NCI-H2171 (cell line): ENCODE data around the gene GRIN2C.

Experiments used
- DNase-seq: peaks from one replicate; lab custom pipeline; 2025; lab: John Stamatoyannopoulos, UW

GRIN2C gene

DNA sequence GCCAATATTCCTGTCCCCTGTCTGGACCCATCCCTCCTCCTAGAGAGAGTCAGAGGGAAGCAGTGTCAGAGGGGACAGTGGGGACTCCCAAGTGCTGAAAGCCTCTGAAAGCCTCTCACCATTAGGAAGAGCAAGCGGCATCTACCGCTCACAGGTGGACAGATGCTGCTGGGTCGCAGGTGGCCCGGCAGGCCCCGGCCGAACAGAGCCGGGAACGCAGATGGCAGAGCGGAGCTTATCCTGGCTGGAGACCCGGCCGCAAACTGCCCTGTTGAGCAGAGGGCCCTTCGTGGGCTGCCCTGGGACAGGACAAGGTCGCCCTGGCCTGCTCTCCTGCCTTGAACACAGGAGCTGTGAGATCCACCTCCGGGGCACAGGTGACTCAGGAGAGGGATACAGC, 60.6 kb downstream of the GRIN2C start:
- no peak for DNase-seq

DNA sequence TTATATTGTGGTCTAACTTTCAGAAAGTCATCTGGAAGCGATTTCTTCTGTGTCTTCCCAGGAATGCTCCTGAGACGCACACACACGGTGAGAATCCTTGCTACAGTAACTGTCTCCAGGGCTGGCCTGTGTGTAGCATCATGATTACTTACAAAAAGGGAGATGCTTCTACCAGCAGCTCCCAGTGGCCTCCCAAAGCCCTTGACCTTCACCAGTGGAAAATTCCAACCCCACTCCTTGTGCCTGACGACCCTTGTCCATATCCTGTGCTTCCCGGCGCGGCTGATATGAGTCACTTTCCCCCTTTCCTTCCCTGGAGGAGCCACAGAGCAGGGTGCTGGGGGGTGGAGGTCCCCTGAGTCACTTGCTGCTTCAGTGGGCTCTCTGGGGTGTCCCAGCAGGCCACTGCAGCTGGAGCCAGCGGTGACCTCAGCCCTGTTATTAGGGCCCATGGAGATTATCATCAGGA, 61.4 kb downstream of the GRIN2C start:
- DNase-seq = no peak

DNA sequence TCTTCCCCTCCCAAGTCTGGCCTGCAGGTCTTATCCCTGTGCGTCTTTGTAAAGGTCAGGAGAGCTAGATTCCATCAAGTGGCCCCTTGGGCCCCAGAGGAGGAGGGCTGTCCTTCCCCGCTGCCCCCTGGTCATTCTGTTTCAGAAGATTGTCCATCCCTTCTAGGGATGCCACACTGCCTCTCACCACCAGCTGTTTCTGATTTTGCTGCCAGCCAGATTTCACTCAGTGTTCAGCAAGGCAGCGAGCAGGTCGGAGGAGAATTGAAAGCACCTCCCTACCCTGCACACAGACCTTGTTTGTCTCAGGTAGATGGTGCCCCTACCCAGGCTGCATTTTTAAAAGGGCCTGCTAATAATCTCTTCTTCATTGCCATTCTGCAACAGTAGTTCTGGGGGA, 61.9 kb downstream of the GRIN2C start:
- no peak for DNase-seq

DNA sequence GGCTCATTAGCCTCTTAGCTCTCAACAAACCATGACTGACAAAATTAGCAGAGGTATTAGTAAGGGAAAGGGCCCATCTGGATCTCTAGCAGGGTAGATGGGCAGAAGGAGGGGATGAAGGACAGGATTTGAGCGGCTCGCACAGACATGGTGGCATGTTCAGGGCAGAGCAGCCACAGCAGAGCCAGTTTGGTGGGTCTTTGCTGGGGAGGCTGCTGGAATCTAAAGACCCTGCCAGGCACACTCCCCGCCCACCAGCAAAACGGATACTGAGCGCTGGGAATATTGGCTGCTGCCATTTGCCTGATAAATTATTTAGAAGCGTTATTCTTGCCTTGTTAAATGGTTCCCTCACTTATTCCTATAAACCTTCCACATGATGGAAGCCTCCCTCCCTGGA, 62.8 kb downstream of the GRIN2C start:
- no peak for DNase-seq

DNA sequence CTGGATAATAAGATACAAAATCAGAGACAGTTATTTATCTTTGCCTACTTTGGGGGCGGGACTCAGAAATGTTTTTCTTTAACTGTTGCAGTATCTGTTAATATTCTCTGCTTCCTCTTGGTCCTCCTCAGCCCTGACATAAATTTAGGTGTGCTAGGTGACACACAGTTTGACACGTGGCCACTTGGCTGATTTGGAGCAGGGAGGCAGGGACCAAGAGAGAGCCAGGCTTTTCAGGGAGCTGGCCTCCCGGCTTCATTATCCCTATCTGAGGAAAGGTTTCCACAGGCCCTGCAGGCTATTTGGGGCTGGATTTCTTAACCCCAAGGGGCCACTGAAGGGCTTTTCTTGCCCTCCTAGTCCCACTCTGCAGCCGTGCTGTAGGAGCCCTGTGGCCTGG, 63.5 kb downstream of the GRIN2C start:
- DNase-seq = no peak

DNA sequence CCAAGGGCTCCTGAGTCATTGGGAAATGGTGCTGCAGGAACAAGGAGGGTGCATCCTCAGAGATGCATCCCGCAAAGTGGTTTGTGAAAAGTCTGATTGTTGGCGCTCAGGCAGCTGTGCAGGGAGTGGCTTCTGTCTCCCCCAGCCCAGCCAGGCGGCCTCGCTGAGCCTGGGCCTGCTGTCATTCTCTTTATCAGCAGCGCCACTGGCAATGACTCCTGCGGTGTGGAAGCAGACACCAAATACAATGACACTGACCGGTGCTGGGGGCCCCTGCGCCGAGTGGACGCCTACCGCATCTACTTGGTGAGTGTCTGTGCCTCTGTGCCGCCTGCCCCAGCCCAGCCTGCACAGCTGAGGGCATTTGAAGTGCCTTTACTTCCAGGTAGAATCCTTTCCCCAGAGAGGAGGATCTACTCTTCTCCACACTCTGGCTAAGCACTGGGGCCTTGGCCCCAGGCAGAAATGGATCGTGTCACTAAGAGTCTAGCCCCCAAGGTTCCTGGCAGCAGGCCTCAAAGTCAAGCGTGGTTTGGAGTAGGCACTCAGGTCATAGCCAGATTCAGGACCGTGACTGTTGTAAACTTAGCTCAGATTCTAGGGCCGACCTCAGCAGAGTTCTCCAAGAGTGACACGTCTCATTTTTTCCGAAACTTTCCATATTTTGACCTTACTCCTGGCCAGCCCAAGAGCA, 64.2 kb downstream of the GRIN2C start:
- DNase-seq = no peak

DNA sequence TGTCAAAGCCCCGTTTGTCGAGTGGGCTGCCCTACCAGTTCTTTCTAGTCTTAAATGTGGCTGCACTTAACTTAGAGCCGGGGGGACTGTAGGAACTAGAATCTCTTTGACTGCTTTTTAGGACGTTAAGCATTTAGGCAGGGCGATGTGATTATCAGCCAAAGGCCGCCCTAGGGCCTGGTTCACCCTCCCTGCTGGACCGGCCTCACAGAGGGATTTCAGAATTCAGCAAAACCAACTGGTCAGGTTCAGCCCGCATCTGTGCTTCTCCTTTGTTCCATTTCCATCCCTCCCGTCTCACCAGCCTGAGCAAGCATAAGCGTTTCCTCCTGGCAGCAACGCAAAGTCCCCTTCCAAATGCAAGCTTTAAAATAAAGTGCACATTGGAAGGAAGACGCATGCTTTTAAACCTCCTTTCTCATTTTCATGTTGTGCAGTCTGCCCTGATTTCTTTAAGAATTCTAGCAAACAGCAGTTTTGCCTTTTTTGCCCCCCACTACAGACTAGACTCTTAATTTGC, 67.0 kb downstream of the GRIN2C start:
- no peak for DNase-seq
